ENCODE measurements around the gene PDE2A.
"Not testable (repeated sequence)": the region's sequence is repeated elsewhere in the genome, so short reads cannot be mapped to it uniquely, and the experiment has no call there.

PDE2A gene

GRCh38 chr11:72576661-72577060, 97.6 kb downstream of the PDE2A start:
- DNase-seq (ENCODE audit: low read depth in 2 of 2), result no peak

DNA sequence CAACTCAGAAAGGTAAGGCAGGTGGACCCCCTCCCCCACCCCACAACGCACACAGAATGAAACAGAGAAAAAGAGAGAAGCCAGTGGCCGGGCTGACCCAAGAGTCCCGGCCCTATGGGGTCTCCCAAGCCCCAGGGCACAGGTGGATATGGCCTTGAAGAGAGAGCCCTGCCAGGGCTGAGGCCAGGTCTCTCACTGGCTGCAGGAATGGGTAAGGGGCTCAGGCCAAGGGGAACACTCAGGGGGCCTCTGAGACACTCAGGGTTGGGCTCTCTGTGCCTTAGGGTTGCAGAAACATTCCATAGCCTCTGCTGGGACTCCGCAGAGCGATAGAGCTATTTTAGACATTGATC, 98.0 kb downstream of the PDE2A start:
- no peak for DNase-seq (ENCODE audit: low read depth in 2 of 2)

- no peak for DNase-seq (ENCODE audit: low read depth in 2 of 2)
Measured at GRCh38 chr11:72575533-72576242, 98.5 kb downstream of the PDE2A start.

GRCh38 chr11:72574548-72575460, 99.4 kb downstream of the PDE2A start:
- DNase-seq (ENCODE audit: low read depth in 2 of 2), result no peak

DNA sequence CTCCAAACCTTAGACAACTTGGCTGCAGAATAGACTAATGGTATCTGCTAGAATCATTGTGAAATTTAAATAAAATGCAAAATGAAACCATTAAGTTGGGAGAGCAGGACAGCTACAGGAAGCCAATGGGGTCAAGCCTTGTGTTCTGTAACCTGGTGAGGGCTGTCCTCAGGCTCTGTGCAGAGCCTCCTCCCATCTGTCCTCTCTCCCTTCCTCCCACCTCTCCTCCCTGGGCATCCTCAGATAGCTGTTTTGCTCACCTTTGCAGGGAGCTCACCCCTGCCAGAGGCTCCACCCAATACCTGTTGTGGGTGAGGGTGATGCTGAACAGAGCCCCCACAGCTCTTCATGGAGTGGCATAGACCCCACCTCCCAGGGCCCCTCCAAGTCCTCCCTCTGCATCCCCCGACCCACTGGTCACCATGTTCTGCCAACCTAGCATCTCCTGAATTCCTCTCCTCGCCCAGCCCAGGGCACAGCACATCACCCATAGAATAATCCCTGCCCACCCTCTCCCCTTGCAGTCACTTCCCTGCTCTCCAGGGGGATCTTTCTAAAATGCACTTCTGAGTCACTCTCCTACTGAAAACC, 100.3 kb downstream of the PDE2A start:
- no peak for DNase-seq (ENCODE audit: low read depth in 2 of 2)

GRCh38 chr11:72573072-72573854, 101.0 kb downstream of the PDE2A start:
- DNase-seq (ENCODE audit: low read depth in 2 of 2), result no peak

- DNase-seq (ENCODE audit: low read depth in 2 of 2), result not testable (repeated sequence)
Measured at GRCh38 chr11:72572540-72572939, 101.7 kb downstream of the PDE2A start.

- no peak for DNase-seq (ENCODE audit: low read depth in 2 of 2)
Measured at GRCh38 chr11:72570893-72571661, 103.1 kb downstream of the PDE2A start.

GRCh38 chr11:72569966-72570892, 104.0 kb downstream of the PDE2A start:
- DNase-seq (ENCODE audit: low read depth in 2 of 2), result no peak

DNA sequence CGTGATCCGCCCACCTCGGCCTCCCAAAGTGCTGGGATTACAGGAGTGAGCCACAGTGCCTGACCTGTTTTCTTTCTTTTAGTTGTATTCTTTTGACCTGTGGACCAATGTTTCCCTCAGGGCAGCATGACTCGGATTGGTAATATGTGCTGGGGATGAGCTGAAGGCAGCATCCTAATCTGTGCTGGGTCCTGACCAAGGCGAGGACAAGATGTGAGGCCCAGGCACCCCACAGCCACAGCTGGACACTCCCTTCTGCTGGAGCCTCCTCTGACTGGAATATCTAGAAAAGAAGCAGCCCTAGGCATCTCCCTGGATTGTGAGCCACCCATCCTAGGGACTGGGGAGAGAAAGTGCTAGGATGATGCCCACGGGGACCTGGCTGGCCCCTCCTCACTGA, 105.4 kb downstream of the PDE2A start:
- DNase-seq (ENCODE audit: low read depth in 2 of 2), result no peak

DNA sequence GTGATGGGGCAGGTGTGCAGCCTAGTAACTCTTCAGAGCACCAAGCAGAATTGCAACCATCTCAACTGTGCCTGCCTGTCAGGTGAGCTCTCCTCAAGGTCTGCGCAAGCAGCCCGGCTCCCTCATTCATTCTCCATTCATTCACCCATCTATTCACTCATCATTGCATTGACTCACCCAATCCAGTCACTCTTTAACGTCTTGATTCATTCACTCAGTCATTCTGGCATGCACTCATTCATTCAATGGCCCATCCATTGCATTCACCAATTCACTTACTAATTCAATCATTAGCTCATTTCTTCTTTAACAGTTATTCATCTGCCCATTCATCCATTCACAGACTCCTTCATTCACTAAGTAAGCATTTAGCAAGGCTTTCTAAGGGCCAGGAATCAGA, 111.8 kb downstream of the PDE2A start:
- no peak for DNase-seq (ENCODE audit: low read depth in 2 of 2)

GRCh38 chr11:72561856-72562255, 112.4 kb downstream of the PDE2A start:
- DNase-seq (ENCODE audit: low read depth in 2 of 2), result no peak

GRCh38 chr11:72560864-72561263, 113.4 kb downstream of the PDE2A start:
- not testable (repeated sequence) for DNase-seq (ENCODE audit: low read depth in 2 of 2)

- no peak for DNase-seq (ENCODE audit: low read depth in 2 of 2)
Measured at GRCh38 chr11:72556433-72556832, 117.8 kb downstream of the PDE2A start.

- not testable (repeated sequence) for DNase-seq (ENCODE audit: low read depth in 2 of 2)
Measured at GRCh38 chr11:72555014-72555522, 119.2 kb downstream of the PDE2A start.

DNA sequence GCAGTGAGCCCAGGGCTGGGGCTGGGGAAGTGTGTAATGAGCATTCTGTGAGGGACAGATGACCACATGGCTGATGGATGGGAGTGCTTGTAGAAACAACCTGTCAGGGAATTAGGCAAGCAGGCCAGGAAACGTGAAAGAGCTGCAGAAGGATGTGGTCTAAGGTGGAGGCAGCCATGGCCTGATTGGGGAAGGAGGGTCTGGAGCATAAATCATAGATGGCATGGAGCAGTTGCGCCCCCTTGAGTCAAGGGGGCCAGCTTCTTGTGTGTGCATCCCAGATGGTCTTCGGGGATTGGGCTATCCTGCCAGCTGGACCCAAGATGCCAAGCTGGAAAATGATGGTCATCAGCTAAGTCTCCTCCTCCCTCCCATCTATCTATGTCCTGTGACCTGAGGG, 120.5 kb downstream of the PDE2A start:
- DNase-seq (ENCODE audit: low read depth in 2 of 2), result no peak

DNA sequence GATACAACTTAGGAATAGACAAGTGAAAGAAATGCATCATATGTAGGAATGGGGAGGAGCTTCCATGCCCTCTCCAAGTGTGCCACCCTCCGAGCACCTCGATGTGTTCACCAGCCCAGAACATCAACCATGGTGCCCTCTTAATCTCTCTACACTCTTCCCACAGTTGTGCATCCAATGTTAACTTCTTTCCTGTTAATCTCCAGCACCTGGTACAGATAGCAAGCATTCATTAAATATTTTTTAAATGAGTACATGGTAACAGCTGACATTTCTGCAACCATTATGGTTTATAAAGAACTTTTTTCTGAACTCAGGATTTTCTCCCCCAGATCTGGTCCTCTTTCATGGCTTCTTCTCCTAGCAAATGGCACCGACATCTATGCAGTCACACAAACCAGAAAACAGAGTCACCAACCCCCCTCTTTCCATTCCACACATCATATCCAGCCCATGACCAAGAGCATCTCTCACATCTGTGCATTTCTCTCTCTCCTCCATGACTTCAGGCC, 121.8 kb downstream of the PDE2A start:
- DNase-seq (ENCODE audit: low read depth in 2 of 2), result no peak

DNA sequence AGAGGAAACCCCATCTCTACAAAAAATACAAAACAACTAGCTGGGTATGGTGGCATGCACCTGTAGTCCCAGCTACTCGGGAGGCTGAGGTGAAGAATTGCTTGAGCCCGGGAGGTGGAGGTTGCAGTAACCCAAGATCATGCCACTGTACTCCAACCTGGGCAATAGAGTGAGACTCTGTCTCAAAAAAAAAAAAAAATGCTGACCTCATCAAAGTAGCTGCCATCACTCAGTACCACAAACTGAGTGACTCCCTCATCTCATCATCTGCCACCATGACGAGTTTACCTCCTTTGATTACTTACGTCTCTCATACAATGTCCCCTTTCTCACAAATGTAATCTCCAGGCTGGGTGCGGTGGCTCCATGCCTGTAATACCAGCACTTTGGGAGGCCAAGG, 122.7 kb downstream of the PDE2A start:
- DNase-seq (ENCODE audit: low read depth in 2 of 2), result no peak

DNA sequence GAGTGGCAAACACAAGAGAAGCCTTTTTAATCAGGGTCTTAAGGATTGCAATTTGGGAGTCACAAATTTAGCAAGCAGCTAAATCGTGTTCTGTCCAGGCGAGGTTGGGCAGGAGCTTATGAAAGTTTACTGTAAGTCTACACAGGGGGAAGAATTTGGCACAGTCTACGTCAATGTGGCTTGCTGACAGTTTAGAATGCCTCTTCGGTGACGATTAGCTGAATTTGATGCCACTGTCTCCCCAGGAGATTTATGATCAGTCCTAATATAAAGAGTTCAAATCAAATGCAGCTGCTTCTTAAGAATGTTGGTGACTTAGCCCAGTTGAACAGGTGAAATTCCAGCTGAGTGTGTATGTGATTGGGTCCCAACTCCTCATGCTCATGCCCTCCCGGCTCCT, 125.8 kb downstream of the PDE2A start:
- no peak for DNase-seq (ENCODE audit: low read depth in 2 of 2)

GRCh38 chr11:72546866-72547265, 127.4 kb downstream of the PDE2A start:
- DNase-seq (ENCODE audit: low read depth in 2 of 2), result no peak

Measured in stimulated activated CD8-positive, alpha-beta memory T cell treated with anti-CD3 and anti-CD28 coated beads, Interleukin-7, amount 100 ng/mL, for 1 hour (primary cell).